WTC11 (cell line): Measurements from ENCODE around the gene SUV39H2. TPM values are rescaled to one million over a fixed set of nuclear protein-coding genes. Genes with fewer than 3 reads are reported as not detected.

ENCODE experiments used
- ATAC-seq: fragments of 200-7000 bp; cut with Tn5 transposase; 2 replicates; pipeline ENCODE4 v1.10.0; 2021; ENCODE audit warnings: mild to moderate bottlenecking, moderate library complexity
- CTCF ChIA-PET: fragments of 300-600 bp; sonication (Branson Sonifier 250); formaldehyde crosslinking; loops from one replicate; lab custom pipeline; 2021; ENCODE audit warnings: antibody characterized with exemption; lab: Charles Lee
- POLR2A ChIA-PET: fragments of 350-600 bp; sonication (Branson Sonifier 250); formaldehyde crosslinking; loops from one replicate; lab custom pipeline; 2021; ENCODE audit warnings: antibody characterized with exemption; lab: Charles Lee
- DNase-seq: peaks from one replicate; pipeline ENCODE4 v3.0.0; 2021; ENCODE audit warnings: low spot score
- H3K27ac Mint-ChIP-seq: 2 replicates; pipeline ENCODE4 v1.8.0; 2021; ENCODE audit warnings: mixed read lengths
- H3K27me3 Mint-ChIP-seq: 2 replicates; pipeline ENCODE4 v1.8.0; 2021; ENCODE audit warnings: low read depth, mild to moderate bottlenecking, moderate library complexity, mixed read lengths
- H3K36me3 Mint-ChIP-seq: 2 replicates; pipeline ENCODE4 v1.8.0; 2021; ENCODE audit warnings: mixed read lengths
- H3K4me1 Mint-ChIP-seq: 2 replicates; pipeline ENCODE4 v1.8.0; 2022; ENCODE audit warnings: mixed read lengths
- H3K4me3 Mint-ChIP-seq: 2 replicates; pipeline ENCODE4 v1.8.0; 2021; ENCODE audit warnings: mild to moderate bottlenecking, moderate library complexity, mixed read lengths
- H3K9me3 Mint-ChIP-seq: 2 replicates; pipeline ENCODE4 v1.8.0; 2021; ENCODE audit warnings: mixed read lengths
- ATF2 ChIP-seq: sonication (generic); formaldehyde crosslinking; IDR thresholded peaks from 2 replicates; pipeline ENCODE4 v1.8.1; 2022; ENCODE audit warnings: low read depth, missing genetic modification reagents, borderline replicate concordance
- ELF4 ChIP-seq: sonication (generic); formaldehyde crosslinking; IDR thresholded peaks from 2 replicates; pipeline ENCODE4 v1.8.1; 2022; ENCODE audit warnings: low read depth, mild to moderate bottlenecking, moderate library complexity, missing genetic modification reagents
- ETV6 ChIP-seq: sonication (generic); formaldehyde crosslinking; IDR thresholded peaks from 2 replicates; pipeline ENCODE4 v1.8.1; 2022; ENCODE audit warnings: mild to moderate bottlenecking, missing genetic modification reagents
- FOXP1 ChIP-seq: sonication (generic); formaldehyde crosslinking; IDR thresholded peaks from 2 replicates; pipeline ENCODE4 v1.8.0; 2022; ENCODE audit warnings: missing genetic modification reagents, mild to moderate bottlenecking, moderate library complexity, borderline replicate concordance
- FOXP4 ChIP-seq: sonication (generic); formaldehyde crosslinking; IDR thresholded peaks from 2 replicates; pipeline ENCODE4 v1.8.0; 2022; ENCODE audit warnings: mild to moderate bottlenecking, missing genetic modification reagents
- GRHL2 ChIP-seq: fragments of 250-450 bp; sonication (Bioruptor Pico); IDR thresholded peaks from 2 replicates; pipeline ENCODE4 v1.8.0; 2022; ENCODE audit warnings: mild to moderate bottlenecking, moderate library complexity; ENCODE audit not compliant: insufficient replicate concordance, severe bottlenecking
- IRF2 ChIP-seq: sonication (generic); formaldehyde crosslinking; IDR thresholded peaks from 2 replicates; pipeline ENCODE4 v1.8.0; 2022; ENCODE audit warnings: low read depth, missing genetic modification reagents, borderline replicate concordance
- KAT7 ChIP-seq: sonication (generic); formaldehyde crosslinking; IDR thresholded peaks from 2 replicates; pipeline ENCODE4 v1.8.1; 2023; ENCODE audit warnings: missing genetic modification reagents, mild to moderate bottlenecking, borderline replicate concordance
- MLX ChIP-seq: sonication (generic); formaldehyde crosslinking; IDR thresholded peaks from 2 replicates; pipeline ENCODE4 v1.8.1; 2023; ENCODE audit warnings: mild to moderate bottlenecking, missing genetic modification reagents, moderate library complexity
- NFATC4 ChIP-seq: fragments of 250-450 bp; sonication (Bioruptor Pico); IDR thresholded peaks from 2 replicates; pipeline ENCODE4 v1.9.0; 2021; ENCODE audit warnings: mild to moderate bottlenecking
- NR3C1 ChIP-seq: sonication (generic); formaldehyde crosslinking; conservative IDR thresholded peaks from 2 replicates; pipeline ENCODE4 v1.8.1; 2023; ENCODE audit warnings: low read depth, mild to moderate bottlenecking, missing genetic modification reagents
- OVOL2 ChIP-seq: fragments of 250-450 bp; sonication (Bioruptor Pico); IDR thresholded peaks from 2 replicates; pipeline ENCODE4 v1.9.0; 2021; ENCODE audit warnings: mild to moderate bottlenecking, borderline replicate concordance
- RELA ChIP-seq: sonication (generic); formaldehyde crosslinking; IDR thresholded peaks from 2 replicates; pipeline ENCODE4 v1.8.1; 2022; ENCODE audit warnings: missing genetic modification reagents, mild to moderate bottlenecking, borderline replicate concordance
- SP1 ChIP-seq: sonication (generic); formaldehyde crosslinking; conservative IDR thresholded peaks from 2 replicates; pipeline ENCODE4 v1.8.1; 2022; ENCODE audit warnings: missing genetic modification reagents
- TEAD1 ChIP-seq: sonication (generic); formaldehyde crosslinking; IDR thresholded peaks from 2 replicates; pipeline ENCODE4 v1.8.0; 2022; ENCODE audit warnings: mild to moderate bottlenecking, missing genetic modification reagents
- ZNF138 ChIP-seq: sonication (generic); formaldehyde crosslinking; conservative IDR thresholded peaks from 2 replicates; pipeline ENCODE4 v1.8.1; 2022; ENCODE audit warnings: mild to moderate bottlenecking, moderate library complexity, missing genetic modification reagents
- ZNF416 ChIP-seq: fragments of 250-450 bp; sonication (Bioruptor Pico); IDR thresholded peaks from 2 replicates; pipeline ENCODE4 v1.9.0; 2021; ENCODE audit warnings: mild to moderate bottlenecking, inconsistent platforms
- ZNF423 ChIP-seq: fragments of 250-450 bp; sonication (Bioruptor Pico); IDR thresholded peaks from 2 replicates; pipeline ENCODE4 v2.1.2; 2022; ENCODE audit warnings: mild to moderate bottlenecking, moderate library complexity
- total RNA-seq: library from RNA; stranded (reverse); gene quantifications from 3 replicates; pipeline ENCODE4 v1.2.3, GENCODE V29; 2021
- TF ChIP-seq, protein P1 (sequence below): sonication (generic); formaldehyde crosslinking; IDR thresholded peaks from 2 replicates; pipeline ENCODE4 v1.8.0; 2023; ENCODE audit warnings: mild to moderate bottlenecking, missing genetic modification reagents

Gene SUV39H2
- total RNA-seq, 1 experiment from 2014 or later, result 41.4 TPM

DNA sequence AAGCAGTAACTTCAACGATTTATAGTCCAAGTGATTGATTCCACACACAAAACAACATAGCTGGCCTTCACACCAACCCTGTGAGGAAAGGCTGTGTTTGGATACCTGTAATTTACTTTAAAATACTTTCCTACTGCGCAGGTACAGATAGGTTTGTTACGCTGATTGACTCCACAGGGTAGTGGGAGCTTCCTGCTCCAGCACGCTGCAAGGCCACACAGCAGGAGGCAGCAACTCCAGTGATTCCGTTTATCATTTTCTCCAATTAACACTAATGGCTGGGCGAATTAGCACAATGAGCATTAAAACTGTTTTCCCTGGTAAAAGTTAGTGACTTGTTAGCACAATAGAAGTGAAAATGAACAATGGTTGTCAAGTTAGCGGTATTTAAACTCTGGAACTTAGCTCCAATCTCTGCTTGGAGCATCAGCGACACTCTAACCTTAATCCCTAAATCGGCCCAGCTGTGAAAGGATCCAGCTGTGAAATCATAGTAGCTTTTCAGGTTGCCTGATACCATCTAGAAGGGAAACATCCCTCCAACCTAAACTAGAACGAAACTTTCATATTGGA is 74.3 kb downstream of the SUV39H2 start (continued):
- TF ChIP-seq, protein P1, sequence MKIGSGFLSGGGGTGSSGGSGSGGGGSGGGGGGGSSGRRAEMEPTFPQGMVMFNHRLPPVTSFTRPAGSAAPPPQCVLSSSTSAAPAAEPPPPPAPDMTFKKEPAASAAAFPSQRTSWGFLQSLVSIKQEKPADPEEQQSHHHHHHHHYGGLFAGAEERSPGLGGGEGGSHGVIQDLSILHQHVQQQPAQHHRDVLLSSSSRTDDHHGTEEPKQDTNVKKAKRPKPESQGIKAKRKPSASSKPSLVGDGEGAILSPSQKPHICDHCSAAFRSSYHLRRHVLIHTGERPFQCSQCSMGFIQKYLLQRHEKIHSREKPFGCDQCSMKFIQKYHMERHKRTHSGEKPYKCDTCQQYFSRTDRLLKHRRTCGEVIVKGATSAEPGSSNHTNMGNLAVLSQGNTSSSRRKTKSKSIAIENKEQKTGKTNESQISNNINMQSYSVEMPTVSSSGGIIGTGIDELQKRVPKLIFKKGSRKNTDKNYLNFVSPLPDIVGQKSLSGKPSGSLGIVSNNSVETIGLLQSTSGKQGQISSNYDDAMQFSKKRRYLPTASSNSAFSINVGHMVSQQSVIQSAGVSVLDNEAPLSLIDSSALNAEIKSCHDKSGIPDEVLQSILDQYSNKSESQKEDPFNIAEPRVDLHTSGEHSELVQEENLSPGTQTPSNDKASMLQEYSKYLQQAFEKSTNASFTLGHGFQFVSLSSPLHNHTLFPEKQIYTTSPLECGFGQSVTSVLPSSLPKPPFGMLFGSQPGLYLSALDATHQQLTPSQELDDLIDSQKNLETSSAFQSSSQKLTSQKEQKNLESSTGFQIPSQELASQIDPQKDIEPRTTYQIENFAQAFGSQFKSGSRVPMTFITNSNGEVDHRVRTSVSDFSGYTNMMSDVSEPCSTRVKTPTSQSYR, result no peak
- TF ChIP-seq KAT7 (CRISPR knock-in tag), result no peak
- no peak for TF ChIP-seq TEAD1 (CRISPR knock-in tag)
- TF ChIP-seq FOXP4 (CRISPR knock-in tag), result no peak; the same call in 1 of the 2 replicates

DNA sequence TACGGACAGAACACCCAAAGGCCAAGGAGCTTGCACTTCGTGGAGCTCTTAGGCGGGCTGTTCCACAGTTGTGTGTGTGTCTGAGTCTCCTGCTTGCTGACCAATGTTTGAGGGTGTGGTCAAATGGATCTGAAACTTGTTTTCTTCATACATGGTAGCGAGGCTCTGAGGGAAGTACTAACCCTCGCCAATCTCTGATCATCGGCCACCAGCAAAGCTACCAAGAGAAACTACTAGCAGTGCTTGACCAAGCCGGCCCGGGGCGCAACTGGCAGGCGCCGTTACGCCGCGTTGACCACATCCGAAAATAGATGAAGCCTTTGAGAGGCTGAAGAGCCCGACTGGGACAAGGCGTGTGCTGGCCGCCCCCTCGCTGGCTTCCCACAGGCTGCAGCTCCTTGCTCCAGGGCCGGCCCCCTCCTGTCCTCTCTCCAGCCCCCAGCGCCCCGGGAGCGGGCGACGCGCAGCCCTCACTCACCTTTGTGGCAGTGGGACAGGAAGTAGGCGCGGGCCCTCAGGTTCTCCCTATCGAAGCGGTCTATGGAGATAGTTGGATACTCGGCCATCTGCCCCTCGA is 74.8 kb downstream of the SUV39H2 start:
- H3K4me1 Mint-ChIP-seq, result peaks cover 24% of the 10 kb centered on the region
- peaks cover 2% of the 10 kb centered on the region; the same call in 1 of the 2 replicates for H3K36me3 Mint-ChIP-seq
- peak overlapping the region; percentile 87; the same call in 1 of the 2 replicates for H3K27ac Mint-ChIP-seq
- TF ChIP-seq RELA, result no peak
- no peak for TF ChIP-seq MLX (CRISPR knock-in tag)
- TF ChIP-seq NFATC4 (CRISPR knock-in tag), result no peak
- no peak for TF ChIP-seq GRHL2 (CRISPR knock-in tag)
- TF ChIP-seq ELF4 (CRISPR knock-in tag), result no peak
- TF ChIP-seq, protein P1, result no peak
- no peak for TF ChIP-seq ZNF138 (CRISPR knock-in tag)
- no peak for TF ChIP-seq ZNF416 (CRISPR knock-in tag)
- no peak for TF ChIP-seq ATF2
- TF ChIP-seq SP1 (CRISPR knock-in tag), result no peak
- TF ChIP-seq ETV6 (CRISPR knock-in tag), result no peak
- no peak for TF ChIP-seq FOXP1 (CRISPR knock-in tag)
- no peak for TF ChIP-seq ZNF423
- no peak for TF ChIP-seq OVOL2 (CRISPR knock-in tag)
- TF ChIP-seq TEAD1 (CRISPR knock-in tag), result no peak
- TF ChIP-seq IRF2 (CRISPR knock-in tag), result no peak
- TF ChIP-seq NR3C1 (CRISPR knock-in tag), result no peak
- peaks cover 3% of the 10 kb centered on the region; the same call in 1 of the 2 replicates for H3K9me3 Mint-ChIP-seq
- peaks cover 63% of the 10 kb centered on the region for H3K27me3 Mint-ChIP-seq
- POLR2A ChIA-PET, result interaction anchor here (0.5 to 2.7 kb wide), 3 partner anchors 75 to 129 kb away, joined by 5 to 15 read pairs (median 12); partner anchors contain the start of genes CDNF, HSPA14, MSANTD7 and SUV39H2
- CTCF ChIA-PET, result interaction anchor here (0.5 to 2.0 kb wide), 14 partner anchors 18 to 640 kb away, joined by 3 to 10 read pairs (median 4); partner anchors contain the start of genes CDNF, HSPA14, MSANTD7 and RPP38
- peak overlapping the region; percentile 80 for H3K4me3 Mint-ChIP-seq
- DNase-seq (no peak), ATAC-seq (peak; percentile 36)
